Effector memory CD8-positive, alpha-beta T cell (primary cell): ENCODE data around the gene JMY.

Experiments
- ATAC-seq: fragments of 150-1000 bp; cut with Tn5 transposase; replicated peaks from 2 replicates; pipeline ENCODE4 v1.10.0; 2021; ENCODE audit warnings: mild to moderate bottlenecking, moderate library complexity
- DNase-seq, 3 experiments: peaks; one replicate each; pipeline ENCODE4 v3.0.0; 2021
- H3K27ac Mint-ChIP-seq, 2 donors: one replicate each; pipeline ENCODE4 v1.8.0; 2022; ENCODE audit warnings: mild to moderate bottlenecking in 2 of 2, mixed read lengths in 2 of 2, moderate library complexity in 2 of 2
- H3K27me3 Mint-ChIP-seq, 2 donors: one replicate each; pipeline ENCODE4 v1.8.0; 2022; ENCODE audit warnings: mixed read lengths in 2 of 2
- H3K36me3 Mint-ChIP-seq: one replicate; pipeline ENCODE4 v1.8.0; 2022; ENCODE audit warnings: mild to moderate bottlenecking, moderate library complexity, mixed read lengths; ENCODE audit not compliant: insufficient read depth
- H3K4me1 Mint-ChIP-seq, 2 donors: one replicate each; pipeline ENCODE4 v1.8.0; 2022; ENCODE audit warnings: low read depth in 2 of 2, mixed read lengths in 2 of 2
- H3K4me3 Mint-ChIP-seq, 2 donors: one replicate each; pipeline ENCODE4 v1.8.0; 2022; ENCODE audit warnings: mild to moderate bottlenecking in 2 of 2, mixed read lengths in 2 of 2, moderate library complexity in 2 of 2
- H3K9me3 Mint-ChIP-seq, 2 donors: one replicate each; pipeline ENCODE4 v1.8.0; 2022; ENCODE audit warnings: mixed read lengths in 2 of 2

The JMY gene

DNA sequence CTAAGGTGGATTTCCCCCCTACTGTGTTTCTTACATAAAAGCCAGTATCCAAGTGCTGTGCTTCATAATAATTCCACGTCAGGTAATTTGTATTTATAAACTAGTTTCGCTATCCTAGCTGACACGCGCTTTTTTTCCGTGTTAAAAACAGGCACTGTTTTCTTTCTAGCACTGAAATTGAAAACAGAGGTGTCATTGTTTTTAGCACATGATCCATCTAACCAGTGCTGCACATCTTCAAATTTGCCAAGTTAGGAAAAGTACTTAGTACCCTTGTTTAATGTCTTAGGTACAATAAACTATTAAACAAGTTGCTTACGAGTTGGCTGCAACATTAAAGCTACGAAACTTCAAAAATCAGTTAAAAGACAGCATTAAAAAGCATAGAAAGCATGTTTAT is 49.9 kb downstream of the JMY start:
- DNase-seq (no peak), ATAC-seq (no peak)
- no peaks in the 10 kb centered on the region for H3K27me3 Mint-ChIP-seq
- H3K27ac Mint-ChIP-seq: no peak overlapping the region
- H3K4me3 Mint-ChIP-seq: no peak overlapping the region
- H3K4me1 Mint-ChIP-seq: peaks cover 14 to 18% of the 10 kb centered on the region in 2 donors
- H3K36me3 Mint-ChIP-seq: peaks cover 57% of the 10 kb centered on the region
- no peaks in the 10 kb centered on the region for H3K9me3 Mint-ChIP-seq

DNA sequence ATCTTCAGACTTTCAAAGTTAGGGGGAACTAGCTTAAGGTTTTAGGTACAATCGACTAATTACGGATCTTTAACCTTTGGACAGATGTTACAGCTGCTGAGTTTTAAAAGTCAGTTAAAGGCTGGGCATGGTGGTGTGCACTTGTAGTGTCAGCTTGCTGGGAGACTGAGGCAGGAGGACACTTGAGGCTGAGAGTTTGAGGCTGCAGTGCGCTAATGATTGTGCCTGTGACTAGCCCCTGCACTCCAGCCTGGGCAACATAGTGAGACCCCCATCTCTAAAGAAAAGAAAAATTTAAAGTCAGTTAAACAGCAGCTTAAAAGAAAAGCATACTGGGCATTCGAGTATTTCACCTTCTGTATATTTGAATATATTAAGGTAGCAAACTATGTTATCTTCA is 51.4 kb downstream of the JMY start:
- H3K27ac Mint-ChIP-seq: peak overlapping the region in 1 of 2 donors; percentile 59
- no peak overlapping the region for H3K4me3 Mint-ChIP-seq
- no peaks in the 10 kb centered on the region for H3K27me3 Mint-ChIP-seq
- no peak for ATAC-seq
- DNase-seq: no peak
- H3K9me3 Mint-ChIP-seq: no peaks in the 10 kb centered on the region
- peaks cover 14 to 18% of the 10 kb centered on the region in 2 donors for H3K4me1 Mint-ChIP-seq
- H3K36me3 Mint-ChIP-seq: peaks cover 64% of the 10 kb centered on the region

DNA sequence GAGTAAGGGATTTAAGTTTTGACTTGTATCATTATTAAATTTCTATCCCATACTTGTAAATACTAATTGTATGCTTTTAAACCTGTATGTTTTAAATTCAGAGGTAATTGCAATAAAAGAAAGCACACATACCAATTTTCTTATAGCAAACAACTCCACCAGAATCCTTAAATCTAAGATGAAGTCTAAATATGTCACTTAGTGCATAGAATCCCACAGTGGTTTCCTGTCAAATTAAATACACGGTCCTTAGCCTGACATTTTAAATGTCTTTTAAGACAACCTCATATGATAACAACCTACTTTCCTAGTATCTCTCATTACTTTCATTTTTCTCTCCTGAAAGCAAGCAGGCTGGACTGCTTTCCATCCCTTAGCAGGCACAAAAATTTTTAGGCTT is 52.0 kb downstream of the JMY start:
- Mint-ChIP-seq H3K9me3 (no peaks in the 10 kb centered on the region), H3K27ac (peak overlapping the region in 1 of 2 donors; percentile 44), H3K27me3 (no peaks in the 10 kb centered on the region), H3K4me1 (peaks cover 14 to 15% of the 10 kb centered on the region in 2 donors), H3K36me3 (peaks cover 62% of the 10 kb centered on the region), H3K4me3 (no peak overlapping the region)
- ATAC-seq (no peak), DNase-seq (no peak)

DNA sequence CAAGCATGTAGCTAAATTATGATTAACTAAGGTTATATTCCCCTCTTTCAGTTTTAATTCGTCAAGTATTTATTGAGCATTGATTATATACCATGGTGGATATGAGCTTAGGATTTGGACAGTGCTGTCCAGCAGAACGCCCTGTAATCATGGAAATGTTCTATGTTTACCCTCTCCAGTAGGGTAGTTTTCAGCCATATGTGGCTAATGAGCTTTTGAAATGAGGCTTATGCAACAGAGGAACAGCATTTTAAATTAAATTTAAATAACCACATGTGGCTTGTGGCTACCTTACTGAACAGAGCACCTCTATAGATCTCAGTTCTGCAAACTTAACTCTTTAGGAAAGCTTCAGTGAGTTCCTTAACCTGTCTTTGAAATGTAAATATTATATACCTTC is 59.1 kb downstream of the JMY start:
- Mint-ChIP-seq H3K27me3 (no peaks in the 10 kb centered on the region), H3K36me3 (peaks cover 54% of the 10 kb centered on the region), H3K4me1 (peaks cover 1 to 5% of the 10 kb centered on the region in 2 donors), H3K9me3 (no peaks in the 10 kb centered on the region), H3K4me3 (no peak overlapping the region), H3K27ac (no peak overlapping the region)
- no peak for ATAC-seq
- DNase-seq: no peak

DNA sequence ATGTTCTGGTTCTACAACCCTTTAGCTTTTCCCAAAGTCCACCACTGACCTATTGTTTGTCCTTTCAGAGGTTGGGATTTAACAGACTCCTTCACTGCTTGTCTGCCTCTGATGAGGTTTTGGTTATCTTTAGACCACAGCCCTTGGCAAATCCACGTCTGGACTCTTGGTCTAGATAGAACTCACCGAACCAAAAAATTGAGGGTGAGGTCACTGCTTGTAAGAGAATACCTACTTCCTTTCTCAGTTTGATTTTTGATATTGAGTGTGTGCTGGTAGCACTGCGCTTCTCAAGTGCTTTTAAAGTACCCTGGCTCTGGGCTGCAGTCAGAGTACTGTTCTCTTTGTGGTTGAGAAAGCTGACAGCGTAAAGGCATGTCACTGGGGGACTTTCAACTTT is 61.7 kb downstream of the JMY start:
- ATAC-seq (no peak), DNase-seq (no peak)
- Mint-ChIP-seq H3K36me3 (peaks cover 34% of the 10 kb centered on the region), H3K27me3 (no peaks in the 10 kb centered on the region), H3K9me3 (no peaks in the 10 kb centered on the region), H3K4me1 (peaks cover 1 to 5% of the 10 kb centered on the region in 2 donors), H3K4me3 (no peak overlapping the region), H3K27ac (no peak overlapping the region)

DNA sequence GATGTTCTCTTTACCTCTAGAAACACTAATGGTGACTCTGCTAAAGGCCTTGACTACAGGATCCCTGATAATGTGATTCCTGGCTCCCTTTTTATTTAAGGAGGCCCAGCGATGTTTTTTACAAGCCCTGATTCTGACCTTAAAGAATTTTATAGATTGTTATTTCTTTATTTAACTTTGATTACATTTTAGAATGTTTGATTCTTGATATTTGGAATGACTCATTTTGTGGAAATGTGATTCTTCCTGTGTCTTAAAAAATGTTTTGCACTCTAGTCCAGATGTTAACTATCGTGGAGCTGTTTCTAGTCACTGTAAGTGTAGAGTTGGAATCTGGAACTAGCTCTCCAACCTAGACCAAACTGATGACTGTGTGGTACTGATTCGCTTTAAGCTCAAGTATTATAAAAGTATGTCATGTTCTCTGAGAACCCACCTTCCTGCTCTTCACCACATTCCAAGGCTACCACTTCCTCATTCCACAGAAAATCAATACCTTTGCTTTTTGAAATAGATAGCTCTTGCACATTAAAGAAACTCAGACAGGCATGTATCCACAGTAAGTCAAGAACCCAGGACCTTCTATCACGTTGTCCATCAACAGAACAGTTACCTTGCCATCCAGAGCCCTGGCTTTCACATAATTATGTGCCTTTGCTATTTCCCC is 65.2 kb downstream of the JMY start:
- Mint-ChIP-seq H3K27me3 (no peaks in the 10 kb centered on the region), H3K27ac (no peak overlapping the region), H3K36me3 (peaks cover 25% of the 10 kb centered on the region), H3K9me3 (no peaks in the 10 kb centered on the region), H3K4me1 (peaks cover 0 to 5% of the 10 kb centered on the region in 2 donors), H3K4me3 (no peak overlapping the region)
- ATAC-seq (no peak), DNase-seq (no peak)

DNA sequence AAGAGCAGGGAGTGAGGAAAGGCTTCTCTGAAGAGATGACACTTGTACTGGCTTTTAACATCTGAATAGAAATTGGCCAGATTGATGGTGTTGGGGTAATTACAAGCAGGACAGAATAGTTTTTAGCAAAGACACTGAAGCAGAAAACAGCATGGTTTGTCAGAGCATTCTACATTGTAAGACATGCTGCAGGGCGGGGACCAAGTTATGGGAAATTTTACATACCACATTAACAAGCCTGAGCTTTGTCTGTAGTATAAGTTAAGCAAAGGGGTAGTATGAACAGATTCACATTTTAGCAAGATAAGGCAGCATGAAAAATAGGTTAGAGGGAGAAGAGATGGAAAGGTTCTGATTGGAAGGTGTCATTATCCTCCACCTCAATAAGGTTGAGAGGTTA is 66.5 kb downstream of the JMY start:
- no peak for DNase-seq
- Mint-ChIP-seq H3K9me3 (no peaks in the 10 kb centered on the region), H3K4me3 (no peak overlapping the region), H3K36me3 (peaks cover 37% of the 10 kb centered on the region), H3K27ac (no peak overlapping the region), H3K27me3 (no peaks in the 10 kb centered on the region), H3K4me1 (peaks cover 0 to 5% of the 10 kb centered on the region in 2 donors)
- no peak for ATAC-seq

DNA sequence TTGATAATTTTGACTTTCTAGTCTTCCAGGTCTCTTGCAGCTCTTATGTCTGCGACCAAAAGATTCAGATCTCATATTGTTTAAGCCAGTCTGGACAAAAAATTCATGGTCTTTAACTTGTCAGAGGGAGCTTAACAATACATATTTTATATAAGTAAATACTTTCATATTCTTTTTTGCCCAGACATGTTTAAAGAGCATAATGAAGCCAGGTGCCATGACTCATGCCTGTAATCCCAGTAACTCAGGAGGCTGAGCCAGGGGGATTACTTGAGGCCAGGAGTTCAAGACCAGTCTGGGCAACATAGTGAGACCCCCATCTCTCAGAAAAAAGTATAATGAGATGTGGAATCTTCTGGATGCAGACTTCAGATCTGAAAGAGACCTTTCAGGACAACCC is 69.8 kb downstream of the JMY start:
- Mint-ChIP-seq H3K9me3 (no peaks in the 10 kb centered on the region), H3K27me3 (no peaks in the 10 kb centered on the region), H3K36me3 (peaks cover 51% of the 10 kb centered on the region), H3K27ac (no peak overlapping the region), H3K4me3 (no peak overlapping the region), H3K4me1 (no peaks in the 10 kb centered on the region)
- no peak for DNase-seq
- ATAC-seq: no peak

DNA sequence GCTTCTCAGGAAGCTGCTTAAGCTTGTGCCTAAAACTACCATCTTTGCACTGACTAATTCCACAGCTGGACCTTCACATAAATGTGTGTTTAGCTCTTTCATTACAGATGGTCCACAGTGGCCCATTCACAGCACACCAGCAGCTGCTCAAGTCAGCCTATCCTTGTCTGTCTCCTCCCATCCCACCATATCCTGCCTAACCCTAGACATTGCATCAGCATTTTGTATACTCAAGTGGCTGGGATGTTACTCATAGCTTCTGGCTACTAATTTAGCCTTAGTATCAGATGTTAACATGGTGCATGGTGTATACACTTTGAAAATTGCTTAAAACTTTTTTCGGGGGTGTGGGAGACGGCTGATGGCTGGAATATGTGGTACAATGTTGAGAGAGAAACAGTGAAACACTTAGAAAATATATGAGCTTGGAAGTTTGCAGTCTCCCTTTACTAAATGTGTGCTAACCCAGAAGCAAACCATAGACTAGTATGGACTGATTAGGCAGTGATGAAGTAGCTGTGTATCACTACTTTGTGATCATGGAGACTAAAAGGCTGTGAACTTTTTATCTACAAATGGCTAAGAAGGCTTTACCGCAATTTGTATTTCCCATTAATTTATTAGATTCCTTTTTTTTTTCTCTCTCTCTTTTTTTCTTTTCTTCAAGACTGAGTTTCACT is 83.1 kb downstream of the JMY start:
- H3K36me3 Mint-ChIP-seq: peaks cover 50% of the 10 kb centered on the region
- H3K9me3 Mint-ChIP-seq: no peaks in the 10 kb centered on the region

DNA sequence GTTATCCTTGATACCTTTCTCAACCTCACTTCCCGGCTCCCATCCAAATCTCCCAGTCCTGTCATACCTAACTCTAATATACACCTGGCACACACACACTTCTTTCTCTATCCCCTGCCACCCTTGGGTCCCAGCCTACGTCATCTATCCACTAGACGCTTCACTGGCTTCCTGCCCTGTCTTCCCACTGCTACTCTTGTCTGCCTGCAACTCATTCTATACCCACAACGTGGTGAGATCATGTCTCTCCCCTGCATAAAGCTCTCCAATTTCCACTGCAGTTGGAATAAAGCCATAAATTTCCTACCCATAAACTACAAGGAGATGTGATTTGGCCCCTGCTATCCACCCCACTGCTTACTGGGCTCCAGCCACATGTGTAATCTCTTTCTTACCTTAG is 93.5 kb downstream of the JMY start:
- Mint-ChIP-seq H3K27me3 (peaks cover 0 to 14% of the 10 kb centered on the region in 2 donors), H3K9me3 (no peaks in the 10 kb centered on the region), H3K4me1 (no peaks in the 10 kb centered on the region), H3K4me3 (no peak overlapping the region), H3K36me3 (no peaks in the 10 kb centered on the region), H3K27ac (no peak overlapping the region)
- DNase-seq (no peak), ATAC-seq (no peak)

More for the DNA sequence above, 83.1 kb downstream of the JMY start:
- no peak overlapping the region for H3K27ac Mint-ChIP-seq
- H3K27me3 Mint-ChIP-seq: no peaks in the 10 kb centered on the region
- no peaks in the 10 kb centered on the region for H3K4me1 Mint-ChIP-seq
- no peak overlapping the region for H3K4me3 Mint-ChIP-seq
- no peak for ATAC-seq
- no peak for DNase-seq

DNA sequence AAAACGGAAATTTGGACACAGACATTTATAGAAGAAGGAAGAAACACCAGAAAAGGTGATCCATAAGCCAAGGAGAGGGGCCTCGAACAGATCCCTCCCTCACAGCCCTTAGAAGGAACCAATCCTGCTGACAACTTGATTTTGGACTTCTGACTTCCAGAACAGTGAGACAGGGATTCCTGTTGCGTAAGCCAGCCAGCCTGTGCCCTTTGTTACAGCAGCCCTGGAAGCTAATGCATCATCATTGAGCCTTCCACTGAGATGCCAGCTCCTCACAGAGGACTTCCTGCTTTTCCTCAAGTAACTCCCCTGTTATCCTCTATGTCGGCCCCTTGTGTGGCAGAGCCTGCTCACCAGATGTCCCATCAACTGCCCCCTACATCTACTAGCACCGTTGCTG is 94.1 kb downstream of the JMY start:
- no peak overlapping the region for H3K4me3 Mint-ChIP-seq
- DNase-seq: no peak
- peaks cover 2 to 5% of the 10 kb centered on the region in 2 donors for H3K9me3 Mint-ChIP-seq
- peaks cover 0 to 20% of the 10 kb centered on the region in 2 donors for H3K27me3 Mint-ChIP-seq
- ATAC-seq: no peak
- H3K4me1 Mint-ChIP-seq: no peaks in the 10 kb centered on the region
- no peak overlapping the region for H3K27ac Mint-ChIP-seq
- no peaks in the 10 kb centered on the region for H3K36me3 Mint-ChIP-seq

DNA sequence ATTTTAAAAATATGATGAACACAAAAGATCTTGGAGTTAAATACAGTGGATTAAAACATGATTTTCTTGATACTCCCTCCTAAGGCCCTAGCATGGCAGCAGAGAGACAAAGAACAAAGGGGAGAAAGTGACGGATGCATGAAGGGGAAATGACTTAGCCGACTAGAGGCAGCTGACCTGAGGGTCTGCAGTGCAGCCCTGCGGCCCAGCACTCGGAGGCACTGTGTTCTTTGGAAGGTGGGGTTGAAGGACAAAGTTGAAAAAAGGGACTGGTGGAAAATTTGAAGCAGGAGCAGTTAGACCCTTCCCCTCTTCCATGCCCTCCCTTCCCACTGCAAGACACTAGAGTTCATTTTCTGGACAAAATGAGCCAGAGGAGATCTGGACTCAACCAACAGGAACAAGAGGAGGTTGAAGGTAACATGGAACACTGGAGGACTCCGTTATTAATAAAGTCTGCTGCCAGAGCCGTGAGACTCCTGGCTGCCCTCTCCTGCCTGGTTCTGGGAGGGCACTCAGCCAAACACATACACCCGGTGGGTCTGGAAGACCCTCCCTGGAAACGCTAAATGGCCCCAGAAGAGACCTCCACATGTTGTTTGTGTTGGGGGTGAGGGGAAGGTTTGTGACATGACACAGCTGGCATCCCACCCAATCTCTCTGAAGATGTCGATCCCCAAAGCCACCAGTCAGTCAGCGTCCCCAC is 98.1 kb downstream of the JMY start:
- Mint-ChIP-seq H3K4me1 (no peaks in the 10 kb centered on the region), H3K27me3 (peaks cover 6 to 29% of the 10 kb centered on the region in 2 donors), H3K27ac (no peak overlapping the region), H3K36me3 (no peaks in the 10 kb centered on the region), H3K9me3 (peaks cover 3 to 7% of the 10 kb centered on the region in 2 donors), H3K4me3 (no peak overlapping the region)
- no peak for ATAC-seq
- no peak for DNase-seq

DNA sequence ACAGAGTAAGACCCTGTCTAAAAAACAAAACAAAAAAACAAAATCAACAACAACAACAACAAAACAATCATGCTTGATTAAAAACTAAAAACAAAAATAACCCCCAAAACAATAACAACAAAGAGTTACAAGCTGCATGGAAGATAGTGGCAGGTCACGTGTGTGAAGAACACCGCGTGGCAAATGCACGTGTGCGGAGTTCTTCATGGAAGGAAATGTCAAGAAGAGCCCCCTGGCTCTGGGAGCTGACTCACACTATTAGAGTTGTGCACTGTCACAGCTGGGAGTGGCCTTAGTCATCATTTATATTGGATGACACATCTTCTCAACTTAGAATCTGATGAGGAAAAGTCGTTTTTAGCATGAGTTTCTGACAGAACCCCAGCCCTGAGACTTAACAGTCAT is 110.5 kb downstream of the JMY start:
- Mint-ChIP-seq H3K4me1 (no peaks in the 10 kb centered on the region), H3K9me3 (no peaks in the 10 kb centered on the region), H3K36me3 (peaks cover 3% of the 10 kb centered on the region), H3K27ac (no peak overlapping the region), H3K4me3 (no peak overlapping the region), H3K27me3 (peaks cover 8 to 23% of the 10 kb centered on the region in 2 donors)
- no peak for ATAC-seq
- no peak for DNase-seq

DNA sequence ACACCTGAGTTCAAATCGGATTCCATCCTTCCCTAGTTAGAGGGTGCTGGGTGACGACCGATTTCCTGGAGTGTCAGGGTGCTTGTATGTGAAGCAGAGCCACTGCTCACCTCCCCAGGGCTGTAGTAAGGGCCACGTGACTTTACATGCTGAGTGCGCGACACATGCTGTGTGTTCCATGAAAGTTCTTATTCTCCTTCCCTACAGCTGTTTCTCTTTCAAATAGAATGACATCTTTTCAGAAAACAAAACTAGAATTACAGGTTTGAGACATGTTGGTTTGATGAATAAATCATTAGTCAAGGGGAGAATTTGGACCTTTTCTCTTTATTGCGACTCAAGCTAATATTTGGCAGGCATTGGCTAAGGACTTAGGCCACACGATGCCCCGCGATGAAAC is 113.1 kb downstream of the JMY start:
- no peak for DNase-seq
- Mint-ChIP-seq H3K27ac (no peak overlapping the region), H3K9me3 (no peaks in the 10 kb centered on the region), H3K4me1 (no peaks in the 10 kb centered on the region), H3K4me3 (no peak overlapping the region), H3K27me3 (peaks cover 8 to 11% of the 10 kb centered on the region in 2 donors), H3K36me3 (peaks cover 3% of the 10 kb centered on the region)
- ATAC-seq: no peak
